HEK293 (cell line): ENCODE data around the gene FBXW2.

ENCODE experiments used
- BCL11A ChIP-seq: fragments of 450-650 bp; formaldehyde crosslinking; IDR thresholded peaks from 2 replicates; pipeline ENCODE4 v1.5.1; 2016; ENCODE audit warnings: low read depth, missing biosample characterization, missing genetic modification characterization
- CTCF ChIP-seq: fragments of 450-650 bp; formaldehyde crosslinking; IDR thresholded peaks from 2 replicates; pipeline ENCODE4 v1.5.1; 2016; ENCODE audit warnings: missing biosample characterization, missing genetic modification characterization
- GLIS1 ChIP-seq: fragments of 450-650 bp; formaldehyde crosslinking; IDR thresholded peaks from 2 replicates; pipeline ENCODE4 v1.5.1; 2016; ENCODE audit warnings: missing biosample characterization, missing genetic modification characterization
- PRDM6 ChIP-seq: fragments of 450-650 bp; formaldehyde crosslinking; IDR thresholded peaks from 2 replicates; pipeline ENCODE4 v1.5.1; 2017; ENCODE audit warnings: missing biosample characterization, missing genetic modification characterization
- REST ChIP-seq: fragments of 450-650 bp; formaldehyde crosslinking; IDR thresholded peaks from 2 replicates; pipeline ENCODE4 v1.5.1; 2016; ENCODE audit warnings: missing biosample characterization, missing genetic modification characterization
- SETDB1 ChIP-seq: IDR thresholded peaks from one replicate; pipeline ENCODE4 v1.6.1; 2017; ENCODE audit warnings: mild to moderate bottlenecking, low read length, moderate library complexity, mixed read lengths; ENCODE audit not compliant: insufficient read length
- YY1 ChIP-seq: fragments of 450-650 bp; formaldehyde crosslinking; IDR thresholded peaks from 2 replicates; pipeline ENCODE4 v1.5.1; 2018; ENCODE audit warnings: missing biosample characterization, missing genetic modification characterization
- ZNF302 ChIP-seq: fragments of 450-650 bp; formaldehyde crosslinking; IDR thresholded peaks from 2 replicates; pipeline ENCODE4 v1.5.1; 2016; ENCODE audit warnings: missing biosample characterization, missing genetic modification characterization, low read depth
- ZNF416 ChIP-seq: fragments of 450-650 bp; formaldehyde crosslinking; IDR thresholded peaks from 2 replicates; pipeline ENCODE4 v1.5.1; 2016; ENCODE audit warnings: missing biosample characterization, missing genetic modification characterization
- ZNF501 ChIP-seq: fragments of 450-650 bp; formaldehyde crosslinking; IDR thresholded peaks from 2 replicates; pipeline ENCODE4 v1.5.1; 2016; ENCODE audit warnings: missing biosample characterization, missing genetic modification characterization
- ZNF596 ChIP-seq: fragments of 450-650 bp; IDR thresholded peaks from 2 replicates; pipeline ENCODE4 v1.5.0; 2018; ENCODE audit warnings: missing biosample characterization, mild to moderate bottlenecking, missing genetic modification characterization, moderate library complexity
- ZNF785 ChIP-seq: fragments of 450-650 bp; formaldehyde crosslinking; IDR thresholded peaks from 2 replicates; pipeline ENCODE4 v1.5.1; 2016; ENCODE audit warnings: missing biosample characterization, missing genetic modification characterization
- ZNF791 ChIP-seq: fragments of 450-650 bp; formaldehyde crosslinking; IDR thresholded peaks from 2 replicates; pipeline ENCODE4 v1.5.1; 2016; ENCODE audit warnings: missing biosample characterization, missing genetic modification characterization
- ZSCAN18 ChIP-seq: fragments of 450-650 bp; formaldehyde crosslinking; IDR thresholded peaks from 2 replicates; pipeline ENCODE4 v1.5.1; 2016; ENCODE audit warnings: missing biosample characterization, missing genetic modification characterization

GRCh38 chr9:120778758-120779157 lies 14.5 kb downstream of the FBXW2 start:
- TF ChIP-seq YY1 (tag by site-specific recombination) (no peak), CTCF (tag by site-specific recombination) (no peak), ZNF302 (no peak), REST (tag by site-specific recombination) (no peak), GLIS1 (tag by site-specific recombination) (no peak), PRDM6 (tag by site-specific recombination) (no peak), ZSCAN18 (tag by site-specific recombination) (no peak), BCL11A (tag by site-specific recombination) (no peak), ZNF501 (tag by site-specific recombination) (no peak), ZNF416 (tag by site-specific recombination) (no peak), ZNF596 (tag by site-specific recombination) (no peak), SETDB1 (no peak), ZNF791 (no peak), ZNF785 (tag by site-specific recombination) (no peak)
